ENCODE results near the gene SLC9A4. TPM values are rescaled to one million over a fixed set of nuclear protein-coding genes. Genes with fewer than 3 reads are reported as not detected.

SLC9A4 gene
- total and polyA plus RNA-seq, 9 of the 15 experiments (the other 6 are each of a cell fraction or from before 2014, with no cell fraction given), result 0.04 to 0.15 (median 0.04) TPM; not detected in 5

DNA sequence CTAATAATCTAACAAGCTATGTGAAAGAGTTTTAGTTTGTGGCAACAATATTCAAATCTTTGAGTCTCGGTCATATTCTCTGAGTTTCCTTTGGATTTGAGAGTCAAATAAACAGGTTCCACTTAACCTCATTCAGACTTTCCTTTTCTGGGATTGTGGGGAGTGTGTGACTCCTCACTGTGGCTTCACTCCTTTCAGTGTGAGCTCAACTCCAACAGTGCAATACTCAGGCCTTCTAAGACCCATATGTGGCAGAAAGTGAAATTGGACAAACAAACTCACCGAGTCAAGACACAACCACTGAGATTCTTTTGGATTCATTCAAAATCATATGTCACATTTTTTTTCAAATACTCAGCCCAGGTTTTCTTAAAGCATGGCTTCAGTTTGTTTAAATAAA is 25.4 kb downstream of the SLC9A4 start (continued):
- TF ChIP-seq ZNF57 (CRISPR knock-in tag; IDR thresholded peaks at IDR 0.05), result no peak

DNA sequence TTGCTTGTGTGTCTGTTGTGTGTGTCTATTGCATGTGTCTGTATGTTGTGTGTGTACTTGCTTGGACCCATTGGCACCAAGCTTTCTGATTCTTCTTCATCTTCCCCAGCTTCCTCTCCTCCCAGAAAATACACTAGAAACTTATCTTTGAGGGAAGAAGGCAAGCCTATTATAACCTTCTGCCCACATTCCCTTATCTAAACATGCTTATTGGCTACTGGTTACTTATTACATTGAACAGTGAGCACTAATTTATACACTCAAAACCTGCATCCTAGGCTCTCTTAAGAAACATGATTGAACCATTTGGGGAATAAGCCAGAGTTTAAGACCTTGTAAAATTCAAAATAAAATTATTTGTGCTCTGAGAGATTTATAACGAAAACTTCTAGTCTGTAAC is 26.5 kb downstream of the SLC9A4 start:
- Histone ChIP-seq H4K20me1 (replicated peaks; ENCODE audit: control insufficient read depth, insufficient read depth, low read length) (no peaks in the 10 kb centered on the region), H3K4me2 (ENCODE audit: insufficient read depth, low read length) (no peak overlapping the region), H3K36me3 (ENCODE audit: control insufficient read depth, insufficient read depth, low read length) (no peaks in the 10 kb centered on the region), H3K27ac (ENCODE audit: extremely low read depth, low read depth, low read length) (no peak overlapping the region), H3K9me3 (replicated peaks; ENCODE audit: control insufficient read depth, insufficient read depth, low read depth, low read length) (no peaks in the 10 kb centered on the region), H2AFZ (ENCODE audit: low read depth, low read length) (no peak overlapping the region), H3K4me3 (no peak overlapping the region), H3K4me1 (replicated peaks in 1 of 2; ENCODE audit: control insufficient read depth in 2 of 2, insufficient read depth in 2 of 2, low read length in 2 of 2) (peaks cover 0 to 3% of the 10 kb centered on the region in 2 experiments; a peak in 1 of 5 replicates), H3K27me3 (ENCODE audit: control insufficient read depth in 2 of 2, insufficient read depth in 2 of 2, low read length in 2 of 2) (peaks cover 5 to 19% of the 10 kb centered on the region in 2 experiments; a peak in 3 of 5 replicates), H3K9me1 (ENCODE audit: control insufficient read depth, insufficient read depth, low read length) (no peaks in the 10 kb centered on the region), H3K79me2 (ENCODE audit: control insufficient read depth, insufficient read depth, low read length) (no peaks in the 10 kb centered on the region), H3K9ac (ENCODE audit: insufficient read depth in 1 of 2, low read depth in 2 of 2, low read length in 2 of 2) (no peak overlapping the region)
- DNase-seq (ENCODE audit: extremely low read depth in 1 of 4, low spot score in 3 of 4) (no peak), ATAC-seq (no peak), FAIRE-seq (no peak)
- ChIA-PET POLR2A (interaction anchor here (0.5 to 0.7 kb wide), 2 partner anchors 12 to 500 kb away, joined by 3 read pairs; no protein-coding TSS in a partner anchor), CTCF (ENCODE audit: low intra/inter-chr PET ratio) (no interaction called here)
- BruUV-seq (replicated peaks), result no TSS peak
- intact Hi-C loops (cut with micrococcal nuclease) (no loop called here), in situ Hi-C loops (cut with MboI) (no loop called here)
- TF ChIP-seq YBX1 (IDR thresholded peaks at IDR 0.05) (no peak), POLR2H (tag; IDR thresholded peaks at IDR 0.05; ENCODE audit: low read depth) (no peak), LEF1 (IDR thresholded peaks at IDR 0.05) (no peak), ZNF696 (CRISPR knock-in tag; conservative IDR thresholded peaks at IDR 0.05) (no peak), ZNF146 (CRISPR knock-in tag; IDR thresholded peaks at IDR 0.05; ENCODE audit: unreplicated experiment) (no peak), TSC22D4 (tag; IDR thresholded peaks at IDR 0.05) (no peak), ZNF133 (CRISPR knock-in tag; IDR thresholded peaks at IDR 0.05) (no peak)
- TF ChIP-seq, protein P1, sequence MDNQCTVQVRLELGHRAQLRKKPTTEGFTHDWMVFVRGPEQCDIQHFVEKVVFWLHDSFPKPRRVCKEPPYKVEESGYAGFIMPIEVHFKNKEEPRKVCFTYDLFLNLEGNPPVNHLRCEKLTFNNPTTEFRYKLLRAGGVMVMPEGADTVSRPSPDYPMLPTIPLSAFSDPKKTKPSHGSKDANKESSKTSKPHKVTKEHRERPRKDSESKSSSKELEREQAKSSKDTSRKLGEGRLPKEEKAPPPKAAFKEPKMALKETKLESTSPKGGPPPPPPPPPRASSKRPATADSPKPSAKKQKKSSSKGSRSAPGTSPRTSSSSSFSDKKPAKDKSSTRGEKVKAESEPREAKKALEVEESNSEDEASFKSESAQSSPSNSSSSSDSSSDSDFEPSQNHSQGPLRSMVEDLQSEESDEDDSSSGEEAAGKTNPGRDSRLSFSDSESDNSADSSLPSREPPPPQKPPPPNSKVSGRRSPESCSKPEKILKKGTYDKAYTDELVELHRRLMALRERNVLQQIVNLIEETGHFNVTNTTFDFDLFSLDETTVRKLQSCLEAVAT (IDR thresholded peaks at IDR 0.05), result no peak
- 0% methylated on average over 1 of the region's 1 CpG for WGBS (ENCODE audit: insufficient coverage, low coverage, missing lambda C conversion rate)

Measured in K562 (cell line).